NOMO-1 treated with DMSO at 0.1 percent for 48 hours (cell line): ENCODE measurements around the gene EID1.
"Not testable (repeated sequence)": the region's sequence is repeated elsewhere in the genome, so short reads cannot be mapped to it uniquely, and the experiment has no call there.

Experiments used
- DNase-seq: peaks from one replicate; lab custom pipeline; 2025; ENCODE audit not compliant: unreplicated experiment; lab: John Stamatoyannopoulos, UW

Gene EID1

DNA sequence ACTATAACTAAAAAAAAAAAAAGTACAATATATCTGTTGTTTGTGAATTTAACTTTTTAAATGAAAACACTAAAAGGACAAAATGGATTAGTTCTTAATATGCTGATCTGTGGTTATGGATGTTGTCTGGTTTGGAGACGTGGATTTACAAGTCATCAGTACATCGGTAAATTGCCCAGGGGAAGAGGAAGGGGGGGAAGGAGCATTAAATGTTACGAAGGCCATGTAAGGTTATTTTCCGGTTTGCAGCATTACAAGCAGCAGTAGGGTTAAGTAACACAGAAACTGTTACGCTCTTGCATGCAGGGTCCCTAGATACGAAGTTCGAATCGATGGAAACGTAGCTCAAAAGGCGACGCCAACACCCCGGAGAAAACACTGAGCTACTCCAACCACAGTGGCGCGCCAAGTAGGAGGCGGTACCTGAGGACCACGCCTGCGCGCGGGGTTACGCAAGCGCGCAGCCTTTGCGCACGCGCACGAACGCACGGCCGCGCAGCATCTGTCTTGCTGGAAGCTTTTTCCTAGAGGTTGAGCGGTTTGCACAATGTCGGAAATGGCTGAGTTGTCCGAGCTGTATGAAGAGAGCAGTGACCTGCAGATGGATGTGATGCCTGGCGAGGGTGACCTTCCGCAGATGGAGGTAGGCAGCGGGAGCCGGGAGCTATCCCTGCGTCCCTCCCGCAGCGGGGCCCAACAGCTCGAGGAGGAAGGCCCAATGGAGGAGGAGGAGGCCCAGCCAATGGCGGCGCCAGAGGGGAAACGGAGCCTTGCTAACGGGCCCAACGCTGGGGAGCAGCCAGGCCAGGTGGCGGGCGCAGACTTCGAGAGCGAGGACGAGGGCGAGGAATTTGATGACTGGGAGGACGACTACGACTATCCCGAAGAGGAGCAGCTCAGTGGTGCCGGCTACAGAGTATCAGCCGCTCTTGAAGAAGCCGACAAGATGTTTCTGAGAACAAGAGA lies at the start of gene EID1:
Gene EID1 (plus strand): TSS at position 505 of the 966 bp plus-strand sequence. CDS start 43 bp downstream, at position 548.
- peak; percentile 91 for DNase-seq

- DNase-seq: no peak
Measured at GRCh38 chr15:48828471-48828870, 49.5 kb upstream of the EID1 start.

DNA sequence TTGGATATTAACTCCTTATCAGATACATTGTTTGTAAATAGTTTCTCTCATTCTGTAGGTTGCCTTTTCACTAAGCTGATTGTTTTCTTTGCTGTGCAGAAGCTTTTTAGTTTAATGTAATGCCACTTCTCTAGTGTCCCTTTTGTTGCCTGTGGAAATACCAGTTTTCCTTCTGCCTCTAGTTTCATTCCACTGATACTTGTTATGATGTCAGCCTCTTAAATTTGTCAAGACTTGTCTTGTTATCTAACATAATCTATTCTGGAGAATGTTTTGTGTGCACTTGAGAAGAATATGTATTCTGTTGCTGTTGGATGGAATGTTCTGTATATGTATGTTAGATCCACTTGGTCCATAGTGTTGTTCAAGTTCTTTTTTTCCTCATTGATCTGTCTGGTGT lies 49.0 kb upstream of the EID1 start:
- DNase-seq: no peak

DNA sequence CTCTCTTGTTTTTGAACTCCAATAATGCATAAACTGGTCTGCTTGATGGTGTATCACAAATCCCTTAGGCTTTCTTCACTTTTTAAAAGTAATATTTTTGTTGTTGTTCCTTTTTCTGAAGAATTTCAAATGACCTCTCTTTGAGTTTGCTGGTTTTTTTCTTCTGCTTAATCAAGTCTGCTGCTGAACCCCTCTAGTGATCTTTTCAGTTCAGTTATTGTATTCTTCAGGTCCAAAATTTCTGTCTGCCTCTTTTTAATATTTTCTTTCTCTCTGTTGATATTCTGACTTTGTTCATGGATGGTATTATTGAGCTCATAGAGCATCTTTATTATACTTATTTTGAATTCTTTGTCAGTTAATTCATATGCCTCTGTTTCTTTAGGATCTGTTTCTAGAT lies 45.3 kb upstream of the EID1 start:
- DNase-seq: no peak

- no peak for DNase-seq
Measured at GRCh38 chr15:48833526-48834239, 44.3 kb upstream of the EID1 start.

- no peak for DNase-seq
Measured at GRCh38 chr15:48834756-48835155, 43.2 kb upstream of the EID1 start.

DNA sequence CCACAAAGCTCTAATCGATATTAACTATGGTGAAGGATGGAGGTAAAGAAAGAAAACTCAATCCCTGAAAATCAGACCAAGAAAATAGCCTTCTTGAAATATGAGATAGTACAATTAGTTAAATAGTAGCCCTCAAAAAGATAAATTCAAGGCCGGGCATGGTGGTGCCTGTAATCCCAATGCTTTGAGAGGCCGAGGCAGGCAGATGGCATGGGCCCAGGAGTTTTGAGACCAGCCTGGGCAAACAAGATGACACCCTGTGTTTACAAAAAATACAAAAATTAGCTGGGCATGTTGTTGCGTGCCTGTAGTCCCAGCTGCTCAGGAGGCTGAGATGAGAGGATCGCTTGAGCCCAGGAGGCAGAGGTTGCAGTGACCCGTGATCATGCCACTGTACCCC lies 35.4 kb upstream of the EID1 start:
- no peak for DNase-seq

GRCh38 chr15:48845123-48845522 lies 32.8 kb upstream of the EID1 start:
- no peak for DNase-seq

DNA sequence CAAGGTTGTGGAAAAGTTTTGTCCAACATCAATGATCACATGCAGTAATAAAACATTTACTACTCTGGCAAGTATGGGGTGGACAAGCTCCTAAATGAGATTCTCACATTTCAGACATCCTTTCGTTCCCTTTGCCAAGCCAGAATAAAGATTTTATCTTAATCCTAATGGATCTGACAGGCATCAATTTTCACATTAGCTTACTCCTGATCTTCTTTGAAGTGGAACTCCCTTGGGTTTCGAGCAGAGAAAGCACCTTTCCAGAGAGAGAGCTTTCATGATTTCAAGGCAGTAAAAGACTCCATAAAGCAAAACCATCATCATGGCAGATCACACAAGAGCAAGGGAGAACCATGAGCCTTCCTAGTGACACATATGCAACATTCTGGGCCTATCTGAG lies 27.3 kb upstream of the EID1 start:
- DNase-seq: no peak

- DNase-seq: no peak
Measured at GRCh38 chr15:48851956-48852355, 26.0 kb upstream of the EID1 start.

GRCh38 chr15:48854434-48854833 lies 23.5 kb upstream of the EID1 start:
- DNase-seq: not testable (repeated sequence)

DNA sequence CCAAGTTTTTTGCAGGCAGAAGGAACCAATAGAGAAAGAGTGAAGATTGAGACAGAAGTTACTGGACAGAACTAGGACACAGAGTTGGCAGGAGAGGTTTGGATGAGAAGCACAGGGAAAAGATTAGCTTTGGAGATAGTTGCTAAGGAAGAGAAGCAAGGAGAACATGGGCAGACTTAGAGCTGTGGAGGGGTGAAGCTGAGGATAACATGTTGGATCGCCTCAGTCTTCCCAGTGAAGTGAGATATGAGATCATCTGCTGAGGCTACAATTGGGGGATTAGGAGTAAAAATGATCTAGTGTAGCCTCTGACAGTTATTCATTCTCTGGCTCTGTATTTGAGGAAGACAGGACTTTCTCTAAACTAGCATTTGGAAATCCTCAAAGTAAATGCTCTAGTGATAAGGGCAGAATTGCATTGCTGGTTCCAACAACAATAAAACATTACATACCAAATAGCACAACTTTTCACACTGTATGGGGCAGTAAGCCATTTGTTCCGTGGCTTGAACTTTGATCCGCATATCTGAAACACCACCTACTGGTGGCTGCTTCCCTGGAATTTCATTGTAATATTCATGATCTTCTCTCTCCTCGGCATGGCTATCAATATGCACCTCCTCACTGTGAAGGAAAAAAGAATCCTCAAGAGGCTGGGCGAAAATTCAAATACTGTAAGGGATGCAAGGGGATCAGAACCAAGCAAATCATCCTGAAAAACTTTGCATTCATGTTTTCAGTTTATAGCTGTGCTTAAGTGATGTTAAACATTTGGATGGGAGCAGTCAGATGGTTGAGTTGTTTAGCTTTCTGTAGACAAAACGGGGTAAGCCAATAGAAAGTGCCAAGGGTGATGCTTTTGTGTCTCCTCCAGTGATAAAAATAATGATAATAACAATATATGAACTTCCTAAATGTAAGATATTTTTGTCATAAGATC lies 22.2 kb upstream of the EID1 start:
- DNase-seq: no peak

DNA sequence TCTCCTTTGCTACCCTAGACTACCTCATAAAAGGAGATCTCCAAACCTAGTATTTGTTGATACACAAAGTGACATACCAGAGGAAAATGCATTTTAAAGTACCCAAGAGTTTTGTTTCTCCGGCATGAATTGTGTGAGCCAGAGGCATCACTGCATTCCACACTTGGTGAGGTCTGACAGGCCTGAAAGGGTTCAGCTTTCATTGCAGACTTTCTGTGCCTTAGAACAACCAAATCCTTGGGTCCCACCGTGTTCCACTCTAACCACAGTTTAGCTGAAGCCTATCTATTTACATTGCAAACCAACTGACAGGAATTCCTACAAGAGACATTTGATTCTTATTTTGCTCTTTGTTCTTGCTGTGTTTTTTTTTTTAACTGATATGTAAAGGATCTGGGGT lies 21.0 kb upstream of the EID1 start:
- no peak for DNase-seq

DNA sequence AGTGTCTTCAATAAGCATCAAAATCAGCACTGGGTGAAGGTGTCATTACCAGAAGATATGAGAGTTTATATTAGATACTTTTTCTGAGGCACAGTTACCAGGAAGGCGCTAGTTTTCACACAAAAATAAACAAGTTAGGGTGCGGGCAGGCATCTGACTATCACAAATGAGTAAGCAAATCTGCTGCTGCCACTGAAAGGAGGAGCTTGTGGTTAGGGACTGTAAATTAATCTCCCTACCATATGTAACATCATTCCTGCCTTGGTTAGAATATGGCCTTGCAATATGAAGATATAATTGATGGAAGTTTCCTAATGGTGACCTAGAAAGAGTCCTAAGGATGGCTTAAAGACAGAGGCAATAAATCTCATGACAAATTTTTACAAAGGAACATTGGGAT lies 19.5 kb upstream of the EID1 start:
- DNase-seq: peak; percentile 10

DNA sequence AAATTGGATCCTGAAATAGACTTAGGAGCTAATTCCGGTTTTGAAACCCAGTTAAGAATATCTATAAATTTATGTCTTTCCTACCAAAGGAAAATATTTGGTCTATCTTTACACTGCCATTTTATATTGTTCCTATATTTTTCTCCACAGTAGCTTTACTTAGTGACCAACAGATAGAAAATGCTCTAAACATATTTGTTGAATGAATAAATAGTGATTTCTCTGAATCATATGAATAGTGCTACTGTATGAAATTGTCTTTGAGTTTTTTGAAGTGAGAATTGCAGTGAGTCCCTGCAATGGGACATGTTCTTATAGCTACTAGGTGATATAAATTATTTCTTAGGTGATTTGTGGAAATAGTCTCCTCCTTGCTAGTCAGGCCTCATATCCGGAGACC lies 18.5 kb upstream of the EID1 start:
- no peak for DNase-seq

- peak; percentile 64 for DNase-seq
Measured at GRCh38 chr15:48861813-48862431, 16.0 kb upstream of the EID1 start.

- peak; percentile 81 for DNase-seq
Measured at GRCh38 chr15:48862705-48863104, 15.2 kb upstream of the EID1 start.

DNA sequence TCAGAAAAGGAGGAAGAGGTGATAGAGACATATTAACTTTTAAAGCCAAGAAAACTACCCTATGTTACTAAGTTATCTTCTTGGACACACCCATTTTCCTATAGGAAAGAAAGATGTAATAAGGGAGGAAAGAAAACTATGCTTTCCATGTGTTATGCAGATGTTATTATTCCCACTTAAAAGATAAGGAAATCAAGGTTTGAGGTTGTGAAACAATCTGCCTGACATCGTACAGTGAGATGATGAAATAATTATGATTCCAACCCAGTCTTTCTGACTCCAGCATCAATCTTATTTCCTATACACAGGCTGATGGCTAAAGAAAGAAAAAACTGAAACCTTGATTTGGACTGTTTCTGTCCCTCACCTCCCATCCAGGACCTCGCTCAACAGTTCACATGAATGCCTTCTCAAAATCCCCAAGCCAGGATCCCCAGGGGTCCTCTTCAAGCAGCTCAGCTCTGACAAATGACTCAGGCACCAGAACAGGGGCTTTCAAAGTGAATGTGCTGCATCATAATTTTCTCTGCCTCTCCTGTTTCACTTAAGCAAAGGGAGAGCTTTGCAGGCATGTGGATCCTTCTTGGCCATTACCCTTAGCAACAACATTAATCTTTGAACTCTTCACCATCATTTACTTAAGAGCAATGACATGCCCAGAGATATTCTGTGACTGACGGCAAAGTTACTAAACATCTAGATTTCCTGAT lies 12.4 kb upstream of the EID1 start:
- no peak for DNase-seq

DNA sequence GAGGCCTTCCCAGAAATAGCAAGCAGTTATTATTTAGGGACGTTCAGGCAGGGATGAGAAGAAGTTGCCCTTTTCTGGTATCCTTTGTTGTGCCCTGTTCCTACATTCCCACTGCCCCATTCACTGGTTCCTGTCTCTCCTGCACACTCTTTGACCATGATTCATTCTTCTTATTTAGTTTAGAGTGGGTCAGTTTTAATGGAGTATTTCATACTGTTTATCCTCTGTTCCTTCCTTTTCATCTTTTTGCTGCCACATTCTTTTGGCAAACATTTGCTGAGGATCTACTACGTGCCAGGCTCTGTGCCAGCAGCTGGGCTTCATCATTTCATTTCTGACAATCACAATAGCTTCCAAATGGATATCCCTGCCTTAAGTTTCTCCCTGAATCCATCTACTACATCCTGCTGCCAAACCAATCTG lies 11.8 kb upstream of the EID1 start:
- DNase-seq: no peak

GRCh38 chr15:48868023-48868422 lies 9.9 kb upstream of the EID1 start:
- DNase-seq: no peak
